ENCODE results near the gene UBE2V1. TPM values are rescaled to one million over a fixed set of nuclear protein-coding genes. Genes with fewer than 3 reads are reported as not detected.

The UBE2V1 gene
- total and polyA plus RNA-seq, 2 donors (not counting 1 experiment from before 2014, with no cell fraction given), result 69.2 to 158 TPM

GRCh38 chr20:50077818-50078601 is 34.9 kb downstream of the UBE2V1 start:
- no peaks in the 10 kb centered on the region for H3K27me3 ChIP-seq (replicated peaks in 1 of 4; ENCODE audit: control extremely low read depth in 1 of 4, control insufficient read depth in 3 of 4, insufficient read depth in 4 of 4, low read length in 3 of 4)
- Mint-ChIP-seq H3K4me1 (no peaks in the 10 kb centered on the region), H3K4me3 (no peak overlapping the region), H3K27ac (no peak overlapping the region), H3K9me3 (ENCODE audit: insufficient read depth) (no peaks in the 10 kb centered on the region), H3K27me3 (no peaks in the 10 kb centered on the region)
- H3K27ac ChIP-seq (ENCODE audit: low read length in 2 of 2), result no peak overlapping the region
- no peak for TF ChIP-seq CTCF (IDR thresholded peaks at IDR 0.05)
- TF ChIP-seq EZH2 (IDR thresholded peaks at IDR 0.05; ENCODE audit: borderline replicate concordance, insufficient read depth, low read depth, low read length, poor library complexity, severe bottlenecking), result no peak
- H3K36me3 ChIP-seq (replicated peaks in 1 of 2; ENCODE audit: control extremely low read depth in 1 of 2, control insufficient read depth in 1 of 2, extremely low read depth in 1 of 2, insufficient read depth in 2 of 2, low read length in 1 of 2), result peaks cover 2 to 12% of the 10 kb centered on the region in 2 experiments
- ChIA-PET CTCF (interaction anchor here (15.9 kb wide), 1 partner anchor 99 kb away, joined by 531 read pairs; the partner anchor contains the start of gene SNAI1), POLR2A (no interaction called here)
- no peaks in the 10 kb centered on the region for H3K4me1 ChIP-seq (ENCODE audit: control insufficient read depth in 2 of 2, insufficient read depth in 2 of 2, low read length in 2 of 2)
- no peak overlapping the region for H2AFZ ChIP-seq (ENCODE audit: insufficient read depth, low read depth, low read length, poor library complexity, severe bottlenecking)
- WGBS (ENCODE audit: insufficient coverage), result 85% methylated on average over 10 of the region's 17 CpGs
- H3K9me3 ChIP-seq (ENCODE audit: control extremely low read depth in 1 of 3, control insufficient read depth in 2 of 3, insufficient read depth in 1 of 3, low read length in 2 of 3), result no peaks in the 10 kb centered on the region
- DNase-seq, result no peak
- no peak overlapping the region for H3K9ac ChIP-seq (ENCODE audit: low read length)
- H3K79me2 ChIP-seq (ENCODE audit: control insufficient read depth, insufficient read depth, low read length), result no peaks in the 10 kb centered on the region
- no peaks in the 10 kb centered on the region for H4K20me1 ChIP-seq (ENCODE audit: control insufficient read depth, insufficient read depth, low read length, poor library complexity, severe bottlenecking)
- H3K4me2 ChIP-seq (replicated peaks; ENCODE audit: low read depth, low read length, poor library complexity, severe bottlenecking), result no peak overlapping the region
- no peak for ATAC-seq (ENCODE audit: low read depth)
- intact Hi-C loops (cut with micrococcal nuclease), result no loop called here
- H3K4me3 ChIP-seq (ENCODE audit: control extremely low read depth in 1 of 5, extremely low read depth in 1 of 5, insufficient read depth in 1 of 5, low read depth in 2 of 5, low read length in 4 of 5), result no peak overlapping the region

GRCh38 chr20:50073500-50073899 is 39.5 kb downstream of the UBE2V1 start:
- Histone ChIP-seq H3K36me3 (replicated peaks in 1 of 2; ENCODE audit: control extremely low read depth in 1 of 2, control insufficient read depth in 1 of 2, extremely low read depth in 1 of 2, insufficient read depth in 2 of 2, low read length in 1 of 2) (no peaks in the 10 kb centered on the region), H3K27ac (ENCODE audit: low read length in 2 of 2) (no peak overlapping the region), H3K4me1 (ENCODE audit: control insufficient read depth in 2 of 2, insufficient read depth in 2 of 2, low read length in 2 of 2) (peaks cover 5 to 10% of the 10 kb centered on the region in 2 donors), H3K27me3 (replicated peaks in 1 of 4; ENCODE audit: control extremely low read depth in 1 of 4, control insufficient read depth in 3 of 4, insufficient read depth in 4 of 4, low read length in 3 of 4) (no peaks in the 10 kb centered on the region), H3K9ac (ENCODE audit: low read length) (no peak overlapping the region), H3K4me3 (ENCODE audit: control extremely low read depth in 1 of 5, extremely low read depth in 1 of 5, insufficient read depth in 1 of 5, low read depth in 2 of 5, low read length in 4 of 5) (no peak overlapping the region), H4K20me1 (ENCODE audit: control insufficient read depth, insufficient read depth, low read length, poor library complexity, severe bottlenecking) (no peaks in the 10 kb centered on the region), H2AFZ (ENCODE audit: insufficient read depth, low read depth, low read length, poor library complexity, severe bottlenecking) (no peak overlapping the region), H3K9me3 (ENCODE audit: control extremely low read depth in 1 of 3, control insufficient read depth in 2 of 3, insufficient read depth in 1 of 3, low read length in 2 of 3) (no peaks in the 10 kb centered on the region), H3K4me2 (replicated peaks; ENCODE audit: low read depth, low read length, poor library complexity, severe bottlenecking) (no peak overlapping the region), H3K79me2 (ENCODE audit: control insufficient read depth, insufficient read depth, low read length) (no peaks in the 10 kb centered on the region)
- WGBS (ENCODE audit: insufficient coverage), result 83% methylated on average over 2 of the region's 2 CpGs
- intact Hi-C loops (cut with micrococcal nuclease), result loop anchor here (5.0 kb wide), 1 partner anchor 76 kb away; no protein-coding TSS in a partner anchor
- ATAC-seq (ENCODE audit: low read depth), result no peak
- TF ChIP-seq EZH2 (IDR thresholded peaks at IDR 0.05; ENCODE audit: borderline replicate concordance, insufficient read depth, low read depth, low read length, poor library complexity, severe bottlenecking), result no peak
- no peak for DNase-seq
- H3K4me3 Mint-ChIP-seq, result no peak overlapping the region
- no peaks in the 10 kb centered on the region for H3K27me3 Mint-ChIP-seq
- H3K27ac Mint-ChIP-seq, result no peak overlapping the region
- peaks cover 5% of the 10 kb centered on the region for H3K4me1 Mint-ChIP-seq
- H3K9me3 Mint-ChIP-seq (ENCODE audit: insufficient read depth), result no peaks in the 10 kb centered on the region
- CTCF ChIA-PET, result interaction anchor here (3.6 to 15.9 kb wide), 3 partner anchors 12 to 95 kb away, joined by 20 to 531 read pairs (median 92); partner anchors contain the start of gene SNAI1
- POLR2A ChIA-PET, result no interaction called here
